Smooth muscle cell (in vitro differentiated cells): Measurements from ENCODE around the gene CAMTA1. TPM values are rescaled to one million over a fixed set of nuclear protein-coding genes. Genes with fewer than 3 reads are reported as not detected.

Experiments
- DNase-seq: peaks from one replicate; lab custom pipeline; 2025; ENCODE audit not compliant: unreplicated experiment; lab: John Stamatoyannopoulos, UW
- H2AFZ ChIP-seq: fragments of 200-600 bp; sonication (generic); 2 replicates; pipeline ENCODE4 v1.6.0; 2016; ENCODE audit warnings: antibody characterized with exemption, low read depth, mild to moderate bottlenecking
- H3F3A ChIP-seq: fragments of 200-600 bp; sonication (generic); 2 replicates; pipeline ENCODE4 v1.6.0; 2017; ENCODE audit warnings: antibody characterized with exemption, low read depth
- H3K27ac ChIP-seq: fragments of 200-600 bp; sonication (generic); 2 replicates; pipeline ENCODE4 v1.5.1; 2016; ENCODE audit warnings: low read depth, mild to moderate bottlenecking
- H3K27me3 ChIP-seq: fragments of 200-600 bp; sonication (generic); 2 replicates; pipeline ENCODE4 v1.6.1; 2016; ENCODE audit warnings: low read depth, mild to moderate bottlenecking
- H3K36me3 ChIP-seq: fragments of 200-600 bp; sonication (generic); 2 replicates; pipeline ENCODE4 v1.5.1; 2016; ENCODE audit warnings: low read depth
- H3K4me1 ChIP-seq: fragments of 200-600 bp; sonication (generic); 2 replicates; pipeline ENCODE4 v1.5.1; 2016; ENCODE audit warnings: low read depth
- H3K4me2 ChIP-seq: fragments of 200-600 bp; sonication (generic); 2 replicates; pipeline ENCODE4 v1.6.0; 2016; ENCODE audit warnings: mild to moderate bottlenecking
- H3K4me3 ChIP-seq: fragments of 200-600 bp; sonication (generic); 2 replicates; pipeline ENCODE4 v1.5.1; 2016; ENCODE audit warnings: mild to moderate bottlenecking
- H3K79me2 ChIP-seq: fragments of 200-600 bp; sonication (generic); 2 replicates; pipeline ENCODE4 v1.6.0; 2016; ENCODE audit warnings: low read depth, mild to moderate bottlenecking
- H3K9ac ChIP-seq: fragments of 200-600 bp; sonication (generic); 2 replicates; pipeline ENCODE4 v1.6.0; 2016; ENCODE audit warnings: low read depth
- H3K9me3 ChIP-seq: fragments of 200-600 bp; sonication (generic); replicated peaks from 2 replicates; pipeline ENCODE4 v1.5.1; 2016; ENCODE audit warnings: low read depth
- H4K20me1 ChIP-seq: fragments of 200-600 bp; sonication (generic); 2 replicates; pipeline ENCODE4 v1.6.0; 2016; ENCODE audit warnings: low read depth
- WGBS: methylation state at CpG from one replicate; pipeline ENCODE4 v1.1.7; 2016; ENCODE audit warnings: low lambda C conversion rate; 5-methylcytosine and 5-hydroxymethylcytosine counted together
- polyA plus RNA-seq: library from polyadenylated mRNA; unstranded; fragments of >200 nt; fragmentation: Nextera tagmentation; extraction: Ambion mirVana; gene quantifications from 2 replicates; pipeline ENCODE4 v1.2.1, GENCODE V29; 2016
- total RNA-seq: library from RNA; depleted of rRNA; stranded (reverse); fragments of >200 nt; gene quantifications from 2 replicates; pipeline ENCODE4 v1.2.3, GENCODE V29; 2014
- TF ChIP-seq, protein P1 (sequence below): fragments of 200-600 bp; sonication (generic); IDR thresholded peaks from 2 replicates; pipeline ENCODE4 v1.5.1; 2017; ENCODE audit warnings: borderline replicate concordance, mild to moderate bottlenecking, antibody characterized with exemption; ENCODE audit not compliant: insufficient read depth, poor library complexity, severe bottlenecking

Gene CAMTA1
- total and polyA plus RNA-seq, 2 experiments from 2014 or later: 139 to 145 TPM

- no peaks in the 10 kb centered on the region for H4K20me1 ChIP-seq
- no peaks in the 10 kb centered on the region for H3F3A ChIP-seq
- H3K9ac ChIP-seq: no peak overlapping the region
- no peak for DNase-seq
- H3K27ac ChIP-seq: peak overlapping the region; percentile 45
- H3K9me3 ChIP-seq: no peaks in the 10 kb centered on the region
- WGBS: 70% methylated on average over 17 of the region's 17 CpGs
- H2AFZ ChIP-seq: peak overlapping the region; percentile 38
- H3K79me2 ChIP-seq: no peaks in the 10 kb centered on the region
- TF ChIP-seq, protein P1, sequence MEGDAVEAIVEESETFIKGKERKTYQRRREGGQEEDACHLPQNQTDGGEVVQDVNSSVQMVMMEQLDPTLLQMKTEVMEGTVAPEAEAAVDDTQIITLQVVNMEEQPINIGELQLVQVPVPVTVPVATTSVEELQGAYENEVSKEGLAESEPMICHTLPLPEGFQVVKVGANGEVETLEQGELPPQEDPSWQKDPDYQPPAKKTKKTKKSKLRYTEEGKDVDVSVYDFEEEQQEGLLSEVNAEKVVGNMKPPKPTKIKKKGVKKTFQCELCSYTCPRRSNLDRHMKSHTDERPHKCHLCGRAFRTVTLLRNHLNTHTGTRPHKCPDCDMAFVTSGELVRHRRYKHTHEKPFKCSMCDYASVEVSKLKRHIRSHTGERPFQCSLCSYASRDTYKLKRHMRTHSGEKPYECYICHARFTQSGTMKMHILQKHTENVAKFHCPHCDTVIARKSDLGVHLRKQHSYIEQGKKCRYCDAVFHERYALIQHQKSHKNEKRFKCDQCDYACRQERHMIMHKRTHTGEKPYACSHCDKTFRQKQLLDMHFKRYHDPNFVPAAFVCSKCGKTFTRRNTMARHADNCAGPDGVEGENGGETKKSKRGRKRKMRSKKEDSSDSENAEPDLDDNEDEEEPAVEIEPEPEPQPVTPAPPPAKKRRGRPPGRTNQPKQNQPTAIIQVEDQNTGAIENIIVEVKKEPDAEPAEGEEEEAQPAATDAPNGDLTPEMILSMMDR: no peak
- peak overlapping the region; percentile 41 for H3K4me2 ChIP-seq
- no peaks in the 10 kb centered on the region for H3K27me3 ChIP-seq
- peaks cover 6% of the 10 kb centered on the region for H3K4me1 ChIP-seq
- no peak overlapping the region for H3K4me3 ChIP-seq
- no peaks in the 10 kb centered on the region for H3K36me3 ChIP-seq
Measured at GRCh38 chr1:7491109-7491817, 706.0 kb downstream of the CAMTA1 start.

DNA sequence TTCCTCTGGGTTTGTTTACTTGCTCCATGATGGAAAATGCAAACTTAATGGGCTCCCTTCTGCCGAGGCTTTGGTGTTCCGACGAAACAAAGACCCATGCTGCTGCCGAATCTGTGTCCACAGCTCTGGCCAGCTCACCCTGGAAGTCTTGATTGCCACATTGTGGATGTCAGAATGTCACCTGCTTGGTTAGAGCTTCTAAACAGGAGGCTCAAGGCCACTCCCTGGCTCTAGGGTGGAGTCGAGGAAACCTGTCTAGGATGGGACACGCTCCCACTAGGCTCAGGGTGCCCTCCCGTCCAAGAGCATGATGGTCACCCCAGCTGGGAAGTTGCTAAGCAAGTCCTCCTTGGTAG is 706.5 kb downstream of the CAMTA1 start:
- Histone ChIP-seq H3K79me2 (no peaks in the 10 kb centered on the region), H3K9me3 (no peaks in the 10 kb centered on the region), H3K27me3 (no peaks in the 10 kb centered on the region), H2AFZ (peak overlapping the region; percentile 38), H3K4me1 (peaks cover 7% of the 10 kb centered on the region), H3K27ac (peak overlapping the region; percentile 45), H3K4me3 (no peak overlapping the region), H3K4me2 (peak overlapping the region; percentile 41), H4K20me1 (no peaks in the 10 kb centered on the region), H3K36me3 (no peaks in the 10 kb centered on the region), H3F3A (no peaks in the 10 kb centered on the region), H3K9ac (no peak overlapping the region)
- TF ChIP-seq, protein P1: no peak
- DNase-seq: no peak
- WGBS: 58% methylated on average over 7 of the region's 7 CpGs

DNA sequence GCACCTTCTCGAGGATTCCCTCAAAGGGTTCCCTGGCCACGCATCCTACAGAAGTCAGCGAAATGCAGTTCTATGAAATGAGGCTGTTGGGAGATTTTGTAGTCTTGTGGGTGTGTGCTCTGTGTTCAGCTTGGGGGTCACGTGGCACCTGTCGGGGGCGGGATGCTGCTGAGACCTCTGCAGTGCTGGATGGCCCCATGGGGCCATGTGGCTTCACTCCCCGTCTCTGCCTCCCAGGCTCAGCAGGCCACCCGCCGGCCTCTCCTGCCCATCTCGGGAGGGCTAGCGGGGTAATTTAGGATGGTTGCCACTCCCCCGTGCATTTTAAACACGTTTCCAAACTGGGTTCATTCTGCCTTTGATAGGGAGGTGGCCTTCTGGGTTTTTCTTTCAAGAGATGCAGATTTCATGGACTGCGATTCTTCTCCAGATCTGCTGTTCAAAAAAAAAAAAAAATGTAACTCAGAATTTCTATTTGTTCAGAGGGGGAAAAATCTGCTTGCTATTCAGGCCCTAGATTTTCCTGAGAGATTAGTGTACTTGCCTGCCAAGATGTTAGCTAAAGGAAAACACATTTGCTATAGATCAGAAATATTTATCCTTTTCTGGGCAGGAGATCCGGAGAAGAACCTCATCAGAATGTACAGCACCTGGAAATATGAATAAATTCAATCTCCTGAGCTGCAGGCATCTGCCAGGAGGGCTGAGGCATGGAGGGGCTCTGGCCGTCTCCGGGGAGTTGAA is 708.6 kb downstream of the CAMTA1 start:
- DNase-seq: no peak
- no peaks in the 10 kb centered on the region for H3K79me2 ChIP-seq
- H3K27me3 ChIP-seq: no peaks in the 10 kb centered on the region
- no peak overlapping the region for H3K9ac ChIP-seq
- H3F3A ChIP-seq: no peaks in the 10 kb centered on the region
- no peaks in the 10 kb centered on the region for H3K9me3 ChIP-seq
- 84% methylated on average over 17 of the region's 17 CpGs for WGBS
- no peak overlapping the region for H3K27ac ChIP-seq
- H3K4me2 ChIP-seq: no peak overlapping the region
- no peak overlapping the region for H2AFZ ChIP-seq
- H3K4me3 ChIP-seq: no peak overlapping the region
- peaks cover 7% of the 10 kb centered on the region for H3K4me1 ChIP-seq
- TF ChIP-seq, protein P1: no peak
- H3K36me3 ChIP-seq: no peaks in the 10 kb centered on the region
- H4K20me1 ChIP-seq: no peaks in the 10 kb centered on the region
